Lung microvascular endothelial cell (primary cell): Measurements from ENCODE around the gene CLIC6. TPM values are rescaled to one million over a fixed set of nuclear protein-coding genes. Genes with fewer than 3 reads are reported as not detected.

Experiments used
- DNase-seq, 2 donors: peaks; one replicate each; pipeline versions ENCODE4 v3.0.0 to v3.0.0-alpha.2; 2010; ENCODE audit warnings: low read depth in 2 of 2
- total RNA-seq: library from RNA; depleted of rRNA; stranded (reverse); fragments of >200 nt; gene quantifications from 2 replicates; pipeline ENCODE4 v1.2.1, GENCODE V29; 2014

The CLIC6 gene
- total RNA-seq, 1 donor from 2014 or later: not detected

- no peak for DNase-seq
Measured at GRCh38 chr21:34764715-34765284, 96.0 kb downstream of the CLIC6 start.

- DNase-seq: no peak
Measured at GRCh38 chr21:34765619-34766018, 96.8 kb downstream of the CLIC6 start.

- DNase-seq: no peak
Measured at GRCh38 chr21:34766862-34767261, 98.1 kb downstream of the CLIC6 start.

Other genes starting within 250 kb of the CLIC6 start
- not detected in 2 replicates for gene SMIM34, start 245.0 kb upstream of the CLIC6 start, total RNA-seq
- 0.22 and 0.40 TPM in 2 replicates for gene KCNE1, start 156.8 kb upstream of the CLIC6 start, total RNA-seq
- gene RCAN1, start 53.9 kb upstream of the CLIC6 start, total RNA-seq: 24.0 and 31.5 TPM in 2 replicates